Subcutaneous adipose tissue (tissue), 4 donors: ENCODE measurements around the gene LANCL2. TPM values are rescaled to one million over a fixed set of nuclear protein-coding genes. Genes with fewer than 3 reads are reported as not detected.

Experiments
- CTCF ChIP-seq: fragments of 450-650 bp; IDR thresholded peaks from one replicate; pipeline ENCODE4 v1.5.1; 2016; ENCODE audit warnings: low read depth, mild to moderate bottlenecking, control low read depth, antibody characterized with exemption, moderate library complexity
- total RNA-seq, 4 donors: library from RNA; depleted of rRNA; stranded (reverse); fragments of >200 nt; gene quantifications; one replicate each; pipeline ENCODE4 v1.1.0, GENCODE V29; 2016

LANCL2 gene
- total RNA-seq, 4 donors from 2014 or later = 6.1 to 11.1 (median 9.6) TPM

- TF ChIP-seq CTCF = no peak
Observed at GRCh38 chr7:55432506-55432905, 67.4 kb downstream of the LANCL2 start.

GRCh38 chr7:55432939-55433784, 68.0 kb downstream of the LANCL2 start:
- no peak for TF ChIP-seq CTCF

- no peak for TF ChIP-seq CTCF
Observed at GRCh38 chr7:55435466-55435865, 70.3 kb downstream of the LANCL2 start.

GRCh38 chr7:55436457-55436856, 71.3 kb downstream of the LANCL2 start:
- TF ChIP-seq CTCF = no peak

GRCh38 chr7:55437375-55437774, 72.2 kb downstream of the LANCL2 start:
- no peak for TF ChIP-seq CTCF

GRCh38 chr7:55438085-55438756, 73.1 kb downstream of the LANCL2 start:
- no peak for TF ChIP-seq CTCF

- no peak for TF ChIP-seq CTCF
Observed at GRCh38 chr7:55438757-55439525, 73.8 kb downstream of the LANCL2 start.
